Common myeloid progenitor, CD34-positive (primary cell): ENCODE measurements around the gene HOXD10.

Source experiments
- CTCF ChIA-PET: fragments of 350-600 bp; sonication (Branson Sonifier 250); formaldehyde crosslinking; loops from one replicate; lab custom pipeline; 2021; ENCODE audit warnings: antibody characterized with exemption; lab: Charles Lee
- POLR2A ChIA-PET: fragments of 350-600 bp; sonication (Branson Sonifier 250); formaldehyde crosslinking; loops from one replicate; lab custom pipeline; 2021; ENCODE audit warnings: antibody characterized with exemption; lab: Charles Lee
- DNase-seq, 3 donors: peaks; one replicate each; pipeline versions ENCODE4 v3.0.0 to v3.0.0-alpha.2; 2013
- H3K27ac ChIP-seq, 2 experiments: 1 replicate in 1 of 2; 2 replicates in 1 of 2; pipeline ENCODE4 v1.7.0; 2013; ENCODE audit warnings: inconsistent platforms in 2 of 2, low read length in 2 of 2, mild to moderate bottlenecking in 2 of 2, low read depth in 1 of 2, moderate library complexity in 1 of 2; ENCODE audit not compliant: severe bottlenecking in 2 of 2, insufficient read depth in 1 of 2, poor library complexity in 1 of 2
- H3K27me3 ChIP-seq, 5 experiments: replicated peaks in 2 of 5; 1 replicate in 3 of 5; 2 replicates in 2 of 5; pipeline versions ENCODE4 v1.6.1 to v1.7.0; 2013; ENCODE audit warnings: low read length in 4 of 5, mild to moderate bottlenecking in 2 of 5, moderate library complexity in 2 of 5, inconsistent platforms in 1 of 5; ENCODE audit not compliant: insufficient read depth in 5 of 5, control insufficient read depth in 4 of 5
- H3K36me3 ChIP-seq, 4 experiments: 1 replicate in 2 of 4; 2 replicates in 2 of 4; pipeline versions ENCODE4 v1.6.1 to v1.7.0; 2013; ENCODE audit warnings: low read length in 3 of 4, control low read depth in 1 of 4, mild to moderate bottlenecking in 1 of 4; ENCODE audit not compliant: control insufficient read depth in 4 of 4, insufficient read depth in 4 of 4
- H3K4me1 ChIP-seq, 4 experiments: 1 replicate in 3 of 4; 2 replicates in 1 of 4; pipeline versions ENCODE4 v1.6.1 to v1.7.1; 2013; ENCODE audit warnings: low read length in 3 of 4, mild to moderate bottlenecking in 3 of 4, control low read depth in 1 of 4, inconsistent platforms in 1 of 4, moderate library complexity in 1 of 4; ENCODE audit not compliant: control insufficient read depth in 4 of 4, insufficient read depth in 4 of 4; ENCODE audit errors: control extremely low read depth in 1 of 4
- H3K4me3 ChIP-seq, 7 experiments: 1 replicate in 4 of 7; 2 replicates in 3 of 7; pipeline versions ENCODE4 v1.5.1 to v1.7.0; 2013; ENCODE audit warnings: mild to moderate bottlenecking in 7 of 7, low read length in 6 of 7, moderate library complexity in 6 of 7, inconsistent platforms in 2 of 7, low read depth in 2 of 7, control low read depth in 1 of 7; ENCODE audit not compliant: insufficient read depth in 4 of 7, control insufficient read depth in 1 of 7; ENCODE audit errors: extremely low read depth in 1 of 7
- H3K9me3 ChIP-seq, 5 experiments: 1 replicate in 4 of 5; 2 replicates in 1 of 5; pipeline versions ENCODE4 v1.6.1 to v1.7.1; 2013; ENCODE audit warnings: low read length in 4 of 5, mild to moderate bottlenecking in 2 of 5, inconsistent platforms in 1 of 5, low read depth in 1 of 5, moderate library complexity in 1 of 5; ENCODE audit not compliant: control insufficient read depth in 4 of 5, insufficient read depth in 2 of 5; ENCODE audit errors: control extremely low read depth in 1 of 5
- WGBS: methylation state at CpG from one replicate; pipeline ENCODE4 v1.1.5; 2013; ENCODE audit not compliant: insufficient coverage; 5-methylcytosine and 5-hydroxymethylcytosine counted together

The HOXD10 gene

DNA sequence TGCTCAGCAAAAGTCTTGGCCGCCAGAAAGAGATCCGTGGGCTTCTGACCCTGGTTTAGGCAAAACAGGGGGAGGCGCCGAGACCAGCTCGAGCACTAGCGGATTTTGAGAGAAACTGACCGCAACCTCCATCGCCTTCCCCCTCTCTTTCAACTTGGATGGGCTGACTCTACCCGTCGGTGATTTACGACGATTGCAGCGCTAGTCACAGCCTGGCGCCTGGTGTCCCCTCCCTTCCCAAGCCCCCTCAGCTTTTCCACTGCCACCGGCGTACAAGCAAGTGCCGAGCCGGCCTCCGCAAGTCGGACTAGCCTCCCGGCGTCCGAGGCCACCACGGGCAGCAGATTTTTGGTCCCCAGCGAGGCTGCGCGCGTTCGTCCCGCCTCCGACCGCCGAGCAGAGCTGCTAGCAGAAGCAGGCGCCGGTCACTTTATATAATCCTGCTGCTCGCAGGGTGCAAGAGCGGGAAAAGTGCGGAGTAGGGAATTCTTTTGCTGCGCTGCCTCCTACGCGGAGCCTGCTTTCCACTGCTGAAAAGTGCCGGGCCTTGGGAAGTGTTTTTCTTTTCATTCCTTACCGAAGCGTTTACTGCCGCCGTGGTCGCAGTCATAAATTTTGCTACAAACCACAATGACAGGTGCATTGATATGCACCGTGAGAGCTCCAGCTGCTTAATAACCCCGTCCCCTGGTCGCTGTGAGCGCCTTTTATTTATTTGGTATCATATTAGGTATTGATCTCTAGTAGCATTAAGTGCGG, 48.2 kb downstream of the HOXD10 start:
- POLR2A ChIA-PET = no interaction called here
- H3K36me3 ChIP-seq = no peaks in the 10 kb centered on the region
- WGBS = 3% methylated on average over 49 of the region's 52 CpGs
- no peak for DNase-seq
- peaks cover 0 to 14% (median 12%) of the 10 kb centered on the region in 4 experiments for H3K4me1 ChIP-seq
- CTCF ChIA-PET = interaction anchor here (1.1 to 3.0 kb wide), 4 partner anchors 11 to 24 kb away, joined by 3 to 14 read pairs (median 4); no protein-coding TSS in a partner anchor
- H3K4me3 ChIP-seq = peak overlapping the region in 3 of 7 experiments; percentile 11 to 43 (median 25)
- H3K9me3 ChIP-seq = peaks cover 0 to 21% (median 0%) of the 10 kb centered on the region in 5 experiments
- peaks cover 26 to 98% (median 81%) of the 10 kb centered on the region in 5 experiments for H3K27me3 ChIP-seq
- H3K27ac ChIP-seq = no peak overlapping the region

DNA sequence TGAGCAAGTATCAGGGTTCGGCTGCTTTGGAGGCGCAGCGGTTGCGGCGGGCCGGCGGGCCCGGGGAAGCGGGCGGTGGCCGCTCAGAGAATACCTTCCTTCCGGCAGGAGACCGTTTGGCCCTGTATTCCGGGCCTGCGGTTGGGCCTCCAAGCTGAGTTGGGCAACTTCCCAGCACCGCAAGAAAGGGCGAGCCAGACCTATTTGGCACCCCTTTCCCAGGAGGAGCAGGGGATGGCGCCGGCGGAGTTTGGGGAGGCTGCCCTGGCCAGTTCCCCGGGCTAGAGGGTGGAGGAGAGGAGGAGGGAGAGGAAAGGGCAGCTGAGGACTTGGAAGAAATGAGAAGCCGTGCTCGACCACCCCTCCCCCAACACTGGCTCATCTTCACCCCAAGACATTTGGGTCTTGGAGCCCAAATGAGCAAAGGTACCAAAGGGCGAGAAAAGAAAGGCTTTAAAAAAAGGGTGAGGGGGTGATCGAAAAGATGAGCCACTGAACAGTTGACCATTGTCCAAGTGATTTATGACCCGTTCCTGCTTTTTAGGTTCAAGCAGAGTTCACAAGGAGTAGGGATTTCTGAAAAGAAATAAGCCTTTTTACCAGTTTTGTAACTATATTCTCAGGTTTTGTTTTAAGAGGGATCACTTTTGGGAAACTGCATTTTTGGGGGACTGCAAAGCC, 48.9 kb downstream of the HOXD10 start:
- WGBS = 4% methylated on average over 12 of the region's 26 CpGs
- Histone ChIP-seq H3K36me3 (no peaks in the 10 kb centered on the region), H3K9me3 (peaks cover 0 to 21% (median 0%) of the 10 kb centered on the region in 5 experiments), H3K4me3 (peak overlapping the region in 2 of 7 experiments; percentile 25 to 43), H3K27ac (no peak overlapping the region), H3K27me3 (peaks cover 26 to 98% (median 82%) of the 10 kb centered on the region in 5 experiments), H3K4me1 (peaks cover 0 to 14% (median 12%) of the 10 kb centered on the region in 4 experiments)
- no peak for DNase-seq
- ChIA-PET POLR2A (no interaction called here), CTCF (interaction anchor here (1.3 to 3.0 kb wide), 4 partner anchors 10 to 389 kb away, joined by 3 to 14 read pairs (median 4); no protein-coding TSS in a partner anchor)

DNA sequence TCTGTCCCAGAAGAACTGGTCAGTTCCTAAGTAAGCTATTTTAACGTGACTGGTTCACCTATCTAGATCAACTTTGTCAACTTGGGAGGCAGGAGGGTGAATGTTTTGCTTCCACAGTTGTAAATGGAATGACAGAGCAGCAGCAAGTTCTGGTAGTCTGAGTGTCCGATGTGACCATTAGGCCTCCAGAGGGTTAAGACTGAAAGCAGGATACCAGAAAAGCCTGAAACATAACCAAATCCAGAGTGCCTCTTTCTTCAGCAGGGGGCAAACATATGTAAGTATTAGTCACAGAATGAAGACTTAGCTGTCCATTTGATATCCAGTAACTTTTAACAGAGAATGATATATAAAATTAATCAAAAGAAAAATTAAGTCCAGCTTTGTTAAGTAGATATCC, 49.7 kb downstream of the HOXD10 start:
- Histone ChIP-seq H3K27me3 (peaks cover 26 to 98% (median 82%) of the 10 kb centered on the region in 5 experiments), H3K4me3 (no peak overlapping the region), H3K4me1 (peaks cover 0 to 14% (median 12%) of the 10 kb centered on the region in 4 experiments), H3K36me3 (no peaks in the 10 kb centered on the region), H3K27ac (no peak overlapping the region), H3K9me3 (peaks cover 0 to 21% (median 0%) of the 10 kb centered on the region in 5 experiments)
- no peak for DNase-seq
- POLR2A ChIA-PET = no interaction called here
- WGBS = 13% methylated on average over 1 of the region's 2 CpGs
- CTCF ChIA-PET = interaction anchor here (0.8 to 3.0 kb wide), 5 partner anchors 8 to 388 kb away, joined by 3 to 14 read pairs (median 3); no protein-coding TSS in a partner anchor

DNA sequence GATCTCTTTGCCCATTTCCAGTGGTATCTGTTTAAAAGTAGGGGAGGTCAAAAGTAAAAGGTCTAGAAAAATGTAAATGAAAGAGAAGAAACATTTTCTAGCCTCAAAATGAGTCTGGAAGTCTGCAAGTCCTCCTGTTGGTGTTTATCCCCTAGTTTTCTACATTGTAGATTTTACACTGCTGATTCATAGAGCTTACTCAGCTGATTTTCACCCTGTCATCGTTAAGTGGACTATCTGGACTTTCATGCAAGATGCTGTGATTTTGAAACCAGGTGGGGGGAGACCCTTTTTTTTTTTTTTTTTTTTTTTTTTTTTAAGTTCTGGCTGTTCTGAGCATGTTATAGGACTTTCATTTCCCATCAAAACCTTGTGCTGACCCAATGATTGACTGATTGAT, 50.8 kb downstream of the HOXD10 start:
- ChIA-PET CTCF (interaction anchor here (0.8 to 1.7 kb wide), 3 partner anchors 12 to 288 kb away, joined by 3 to 5 read pairs (median 4); no protein-coding TSS in a partner anchor), POLR2A (no interaction called here)
- H3K27me3 ChIP-seq = peaks cover 27 to 98% (median 77%) of the 10 kb centered on the region in 5 experiments
- WGBS = no CpG with 5 or more reads among the region's 1 CpG
- H3K36me3 ChIP-seq = no peaks in the 10 kb centered on the region
- no peak for DNase-seq
- H3K9me3 ChIP-seq = peaks cover 0 to 13% (median 0%) of the 10 kb centered on the region in 5 experiments
- no peak overlapping the region for H3K27ac ChIP-seq
- no peak overlapping the region for H3K4me3 ChIP-seq
- H3K4me1 ChIP-seq = peaks cover 0 to 16% (median 13%) of the 10 kb centered on the region in 4 experiments

DNA sequence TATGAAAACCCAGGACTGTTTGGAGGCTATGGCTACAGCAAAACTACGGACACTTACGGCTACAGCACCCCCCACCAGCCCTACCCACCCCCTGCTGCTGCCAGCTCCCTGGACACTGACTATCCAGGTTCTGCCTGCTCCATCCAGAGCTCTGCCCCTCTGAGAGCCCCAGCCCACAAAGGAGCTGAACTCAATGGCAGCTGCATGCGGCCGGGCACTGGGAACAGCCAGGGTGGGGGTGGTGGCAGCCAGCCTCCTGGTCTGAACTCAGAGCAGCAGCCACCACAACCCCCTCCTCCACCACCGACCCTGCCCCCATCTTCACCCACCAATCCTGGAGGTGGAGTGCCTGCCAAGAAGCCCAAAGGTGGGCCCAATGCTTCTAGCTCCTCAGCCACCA, 52.6 kb downstream of the HOXD10 start:
- POLR2A ChIA-PET = interaction anchor here (2.0 kb wide), 1 partner anchor 10 kb away, joined by 6 read pairs; no protein-coding TSS in a partner anchor
- Histone ChIP-seq H3K4me3 (no peak overlapping the region), H3K36me3 (no peaks in the 10 kb centered on the region), H3K4me1 (peaks cover 0 to 16% (median 13%) of the 10 kb centered on the region in 4 experiments), H3K27ac (no peak overlapping the region), H3K9me3 (peaks cover 0 to 11% (median 0%) of the 10 kb centered on the region in 5 experiments), H3K27me3 (peaks cover 29 to 98% (median 80%) of the 10 kb centered on the region in 5 experiments)
- CTCF ChIA-PET = interaction anchor here (0.7 to 1.2 kb wide), 6 partner anchors 9 to 285 kb away, joined by 3 to 4 read pairs (median 4); no protein-coding TSS in a partner anchor
- WGBS = 100% methylated on average over 1 of the region's 5 CpGs
- no peak for DNase-seq
